ENCODE results near the gene H2AZ2.
"Not testable (repeated sequence)": the region's sequence is repeated elsewhere in the genome, so short reads cannot be mapped to it uniquely, and the experiment has no call there.

- not testable (repeated sequence) for TF ChIP-seq SP1 (IDR thresholded peaks at IDR 0.05); HDGF (IDR thresholded peaks at IDR 0.05; ENCODE audit: borderline replicate concordance); FOXA1 (IDR thresholded peaks at IDR 0.05)
Observed at GRCh38 chr7:44785218-44785617, 62.7 kb downstream of the H2AZ2 start.

Measured in HEK293T (cell line).